Lower leg skin (tissue), 3 donors: ENCODE data around the gene ATRX.

ENCODE experiments used
- POLR2A ChIP-seq, 2 donors: fragments of 450-650 bp; IDR thresholded peaks; one replicate each; pipeline ENCODE4 v1.6.1; 2016 to 2017; ENCODE audit warnings: antibody characterized with exemption in 2 of 2, mild to moderate bottlenecking in 1 of 2, moderate library complexity in 1 of 2
- TF ChIP-seq, protein P1 (sequence below), 3 donors: fragments of 450-650 bp; IDR thresholded peaks; one replicate each; pipeline ENCODE4 v1.5.1; 2016; ENCODE audit warnings: antibody characterized with exemption in 3 of 3, mild to moderate bottlenecking in 3 of 3, moderate library complexity in 2 of 3

DNA sequence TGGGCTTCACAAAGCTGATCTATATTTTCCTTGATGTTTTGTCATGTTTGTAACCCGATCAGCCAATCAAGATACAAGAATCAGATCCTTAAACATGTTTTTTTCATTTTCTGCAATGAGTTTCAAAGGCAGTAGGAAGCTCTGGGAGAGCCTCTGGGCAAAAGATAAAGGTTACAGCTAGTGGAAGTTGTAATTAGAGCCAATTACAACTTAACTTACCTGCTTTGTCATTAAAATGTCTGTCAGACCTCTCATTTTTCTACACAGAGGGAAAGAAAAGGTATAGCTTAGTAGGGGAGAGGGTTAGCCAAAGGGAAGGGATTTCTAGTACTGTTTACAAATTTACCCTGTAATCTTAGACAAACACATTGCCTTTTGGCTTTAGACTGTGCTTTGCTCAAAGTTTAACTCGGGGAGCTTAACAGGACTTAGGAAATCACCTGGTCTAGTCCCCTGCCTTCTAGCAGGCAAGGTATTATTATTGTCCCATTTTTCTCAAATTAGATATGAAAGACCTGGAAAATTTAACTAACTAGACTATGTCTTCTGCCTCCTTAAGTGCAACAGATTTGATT lies 283.0 kb downstream of the ATRX start:
- TF ChIP-seq, protein P1, sequence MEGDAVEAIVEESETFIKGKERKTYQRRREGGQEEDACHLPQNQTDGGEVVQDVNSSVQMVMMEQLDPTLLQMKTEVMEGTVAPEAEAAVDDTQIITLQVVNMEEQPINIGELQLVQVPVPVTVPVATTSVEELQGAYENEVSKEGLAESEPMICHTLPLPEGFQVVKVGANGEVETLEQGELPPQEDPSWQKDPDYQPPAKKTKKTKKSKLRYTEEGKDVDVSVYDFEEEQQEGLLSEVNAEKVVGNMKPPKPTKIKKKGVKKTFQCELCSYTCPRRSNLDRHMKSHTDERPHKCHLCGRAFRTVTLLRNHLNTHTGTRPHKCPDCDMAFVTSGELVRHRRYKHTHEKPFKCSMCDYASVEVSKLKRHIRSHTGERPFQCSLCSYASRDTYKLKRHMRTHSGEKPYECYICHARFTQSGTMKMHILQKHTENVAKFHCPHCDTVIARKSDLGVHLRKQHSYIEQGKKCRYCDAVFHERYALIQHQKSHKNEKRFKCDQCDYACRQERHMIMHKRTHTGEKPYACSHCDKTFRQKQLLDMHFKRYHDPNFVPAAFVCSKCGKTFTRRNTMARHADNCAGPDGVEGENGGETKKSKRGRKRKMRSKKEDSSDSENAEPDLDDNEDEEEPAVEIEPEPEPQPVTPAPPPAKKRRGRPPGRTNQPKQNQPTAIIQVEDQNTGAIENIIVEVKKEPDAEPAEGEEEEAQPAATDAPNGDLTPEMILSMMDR (IDR thresholded peaks at IDR 0.05), result no peak
- TF ChIP-seq POLR2A (IDR thresholded peaks at IDR 0.05), result no peak
